Measurements from ENCODE around the gene FNBP1L. TPM values are rescaled to one million over a fixed set of nuclear protein-coding genes. Genes with fewer than 3 reads are reported as not detected.

Gene FNBP1L
- total RNA-seq, 1 experiment from 2014 or later: 119 TPM

- Histone ChIP-seq H3K23me2 (ENCODE audit: insufficient read length, low read depth, low read length, poor library complexity, severe bottlenecking) (no peaks in the 10 kb centered on the region), H3K9ac (ENCODE audit: extremely low read depth, insufficient read length, low read length) (no peak overlapping the region), H3K79me1 (ENCODE audit: insufficient read depth, low read depth, low read length, poor library complexity, severe bottlenecking) (no peaks in the 10 kb centered on the region), H4K91ac (ENCODE audit: insufficient read length, low read depth, low read length) (no peak overlapping the region), H4K20me1 (ENCODE audit: control insufficient read depth, insufficient read depth, insufficient read length) (no peaks in the 10 kb centered on the region), H3K4me2 (ENCODE audit: insufficient read depth, insufficient read length, low read length) (no peak overlapping the region), H3K18ac (ENCODE audit: insufficient read length, low read depth, low read length) (no peak overlapping the region), H3K4me1 (ENCODE audit: insufficient read depth, low read length) (no peaks in the 10 kb centered on the region), H3K23ac (ENCODE audit: insufficient read length, low read depth, low read length) (no peak overlapping the region), H3K14ac (ENCODE audit: insufficient read depth, low read length) (no peak overlapping the region), H3K56ac (ENCODE audit: insufficient read length, low read depth, low read length) (no peak overlapping the region), H2BK15ac (ENCODE audit: low read depth, low read length) (no peak overlapping the region), H2BK20ac (ENCODE audit: low read depth, low read length, poor library complexity, severe bottlenecking) (no peak overlapping the region), H3K27ac (ENCODE audit: insufficient read length, low read depth, low read length) (no peak overlapping the region), H2BK5ac (ENCODE audit: insufficient read length, low read length) (no peak overlapping the region), H3T11ph (ENCODE audit: low read length) (no peak overlapping the region), H2AK5ac (ENCODE audit: insufficient read length, low read length) (no peak overlapping the region), H3K4ac (ENCODE audit: low read depth, low read length) (no peak overlapping the region), H3K79me2 (ENCODE audit: insufficient read depth, low read length) (no peaks in the 10 kb centered on the region), H2BK12ac (ENCODE audit: insufficient read length, low read depth, low read length) (no peak overlapping the region), H3K27me3 (ENCODE audit: insufficient read depth, low read length) (no peaks in the 10 kb centered on the region), H2AFZ (ENCODE audit: low read length) (no peak overlapping the region), H4K8ac (replicated peaks; ENCODE audit: insufficient read length, low read depth, low read length) (no peak overlapping the region), H4K5ac (ENCODE audit: insufficient read length, low read depth, low read length) (no peak overlapping the region), H3K9me3 (ENCODE audit: control insufficient read depth, low read depth, low read length) (no peaks in the 10 kb centered on the region), H2BK120ac (ENCODE audit: low read depth, low read length, poor library complexity, severe bottlenecking) (no peak overlapping the region)
- no peak for TF ChIP-seq CTCF (conservative IDR thresholded peaks at IDR 0.05)
- Mint-ChIP-seq H3K4me1 (peaks cover 2 to 4% of the 10 kb centered on the region in 2 experiments; a peak in 1 of 4 replicates), H3K9me3 (no peaks in the 10 kb centered on the region), H3K4me3 (no peak overlapping the region), H3K27ac (peak overlapping the region in 2 of 3 experiments; percentile 21 to 83; a peak in 1 of 7 replicates), H3K36me3 (ENCODE audit: insufficient read depth in 1 of 3, low read depth in 3 of 3) (peaks cover 18 to 68% (median 64%) of the 10 kb centered on the region in 3 experiments), H3K27me3 (ENCODE audit: low read depth) (no peaks in the 10 kb centered on the region)
- no CpG with 5 or more reads among the region's 2 CpGs for WGBS (ENCODE audit: extremely low coverage, insufficient read length, low lambda C conversion rate)
- no peak for DNase-seq
Measured at GRCh38 chr1:93531193-93531592, 83.3 kb downstream of the FNBP1L start.
